Osteoblast (primary cell): Measurements from ENCODE around the gene TAF12. TPM values are rescaled to one million over a fixed set of nuclear protein-coding genes. Genes with fewer than 3 reads are reported as not detected.
"Not testable (repeated sequence)": the region's sequence is repeated elsewhere in the genome, so short reads cannot be mapped to it uniquely, and the experiment has no call there.

ENCODE experiments used
- DNase-seq: peaks from one replicate; pipeline ENCODE4 v3.0.0; 2011; ENCODE audit warnings: low spot score, mixed read lengths; ENCODE audit not compliant: insufficient read length; ENCODE audit errors: missing footprints
- H2AFZ ChIP-seq: 2 replicates; pipeline ENCODE4 v1.6.0; 2011; ENCODE audit warnings: mild to moderate bottlenecking, low read length
- H3K27ac ChIP-seq: 2 replicates; pipeline ENCODE4 v1.5.1; 2011; ENCODE audit warnings: mild to moderate bottlenecking, low read depth, low read length, moderate library complexity
- H3K27me3 ChIP-seq: 2 replicates; pipeline ENCODE4 v1.6.0; 2012; ENCODE audit warnings: mild to moderate bottlenecking, control low read depth, inconsistent platforms, low read length, moderate library complexity; ENCODE audit not compliant: insufficient read depth
- H3K36me3 ChIP-seq: 2 replicates; pipeline ENCODE4 v1.5.1; 2011; ENCODE audit warnings: mild to moderate bottlenecking, low read length, control low read depth, moderate library complexity; ENCODE audit not compliant: insufficient read depth
- H3K4me1 ChIP-seq: 2 replicates; pipeline ENCODE4 v1.5.1; 2011; ENCODE audit warnings: mild to moderate bottlenecking, low read length, control low read depth, moderate library complexity; ENCODE audit not compliant: insufficient read depth
- H3K4me2 ChIP-seq: 2 replicates; pipeline ENCODE4 v1.6.0; 2011; ENCODE audit warnings: mild to moderate bottlenecking, low read length; ENCODE audit not compliant: insufficient read depth
- H3K4me3 ChIP-seq: fragments of 200-600 bp; sonication (generic); 3 replicates; pipeline ENCODE4 v1.5.1; 2012; ENCODE audit warnings: mild to moderate bottlenecking, low read length, inconsistent platforms; ENCODE audit not compliant: insufficient read depth
- H3K79me2 ChIP-seq: 2 replicates; pipeline ENCODE4 v1.6.0; 2012; ENCODE audit warnings: mild to moderate bottlenecking, low read length, control low read depth, inconsistent platforms; ENCODE audit not compliant: insufficient read depth
- H3K9me3 ChIP-seq: 2 replicates; pipeline ENCODE4 v1.5.1; 2011; ENCODE audit warnings: low read depth, low read length, control low read depth
- H4K20me1 ChIP-seq: 2 replicates; pipeline ENCODE4 v1.6.0; 2012; ENCODE audit warnings: mild to moderate bottlenecking, low read length, control low read depth; ENCODE audit not compliant: insufficient read depth
- CTCF ChIP-seq: IDR thresholded peaks from 2 replicates; pipeline ENCODE4 v1.5.1; 2011; ENCODE audit warnings: mild to moderate bottlenecking, low read depth, low read length, moderate library complexity; ENCODE audit errors: extremely low read depth
- total RNA-seq: library from RNA; depleted of rRNA; stranded (reverse); fragments of >200 nt; gene quantifications from 2 replicates; pipeline ENCODE4 v1.2.3, GENCODE V29; 2012

The TAF12 gene
- total RNA-seq, 1 donor = 29.0 TPM

- no peak overlapping the region for H3K27ac ChIP-seq
These were observed 38.5 kb downstream of the TAF12 start for GRCh38 chr1:28604411-28604810.

GRCh38 chr1:28602536-28603439 lies 40.1 kb downstream of the TAF12 start:
- Histone ChIP-seq H3K27ac (peak overlapping the region; percentile 74), H3K4me1 (peaks cover 15% of the 10 kb centered on the region), H3K79me2 (no peaks in the 10 kb centered on the region), H4K20me1 (peaks cover 7% of the 10 kb centered on the region), H3K4me3 (no peak overlapping the region), H2AFZ (no peak overlapping the region), H3K9me3 (no peaks in the 10 kb centered on the region), H3K4me2 (peak overlapping the region; percentile 78), H3K36me3 (peaks cover 36% of the 10 kb centered on the region), H3K27me3 (no peaks in the 10 kb centered on the region)
- DNase-seq = peak; percentile 95
- peak; percentile 80 for TF ChIP-seq CTCF

More at GRCh38 chr1:28604411-28604810, 38.5 kb downstream of the TAF12 start:
- peaks cover 7% of the 10 kb centered on the region for H4K20me1 ChIP-seq
- no peaks in the 10 kb centered on the region for H3K9me3 ChIP-seq
- no peak overlapping the region for H3K4me3 ChIP-seq
- H3K4me1 ChIP-seq = peaks cover 15% of the 10 kb centered on the region
- no peaks in the 10 kb centered on the region for H3K79me2 ChIP-seq
- H3K4me2 ChIP-seq = no peak overlapping the region
- peaks cover 36% of the 10 kb centered on the region for H3K36me3 ChIP-seq
- DNase-seq = no peak
- no peak overlapping the region for H2AFZ ChIP-seq
- no peak for TF ChIP-seq CTCF
- no peaks in the 10 kb centered on the region for H3K27me3 ChIP-seq

GRCh38 chr1:28601696-28602095 lies 41.2 kb downstream of the TAF12 start:
- Histone ChIP-seq H3K36me3 (peaks cover 26% of the 10 kb centered on the region), H4K20me1 (peaks cover 7% of the 10 kb centered on the region), H3K27me3 (no peaks in the 10 kb centered on the region), H3K4me2 (peak overlapping the region; percentile 78), H2AFZ (peak overlapping the region; percentile 29), H3K4me3 (peak overlapping the region; percentile 47), H3K27ac (peak overlapping the region; percentile 74), H3K4me1 (peaks cover 15% of the 10 kb centered on the region), H3K9me3 (no peaks in the 10 kb centered on the region), H3K79me2 (no peaks in the 10 kb centered on the region)
- TF ChIP-seq CTCF = no peak
- peak; percentile 98 for DNase-seq

- DNase-seq, H4K20me1 ChIP-seq, H2AFZ ChIP-seq, H3K27me3 ChIP-seq, H3K4me2 ChIP-seq, H3K79me2 ChIP-seq, H3K4me1 ChIP-seq, H3K36me3 ChIP-seq, H3K27ac ChIP-seq, H3K4me3 ChIP-seq, H3K9me3 ChIP-seq: not testable (repeated sequence)
These were observed 46.6 kb downstream of the TAF12 start for GRCh38 chr1:28596276-28596675.
